BE2C (cell line): ENCODE measurements around the gene SPARC.

Experiments used
- DNase-seq: peaks from one replicate; pipeline ENCODE4 v3.0.0-alpha.2; 2020
- H3K27me3 ChIP-seq: fragments of 250-450 bp; sonication (Bioruptor Pico); 2 replicates; pipeline ENCODE4 v1.5.1; 2020; ENCODE audit warnings: mild to moderate bottlenecking
- H3K36me3 ChIP-seq: fragments of 250-450 bp; sonication (Bioruptor Pico); 2 replicates; pipeline ENCODE4 v1.5.1; 2020; ENCODE audit warnings: mild to moderate bottlenecking
- H3K4me1 ChIP-seq: fragments of 250-450 bp; sonication (Bioruptor Pico); 2 replicates; pipeline ENCODE4 v1.5.1; 2020
- H3K4me3 ChIP-seq: 2 replicates; pipeline ENCODE4 v1.5.1; 2011; ENCODE audit warnings: low read depth, low read length
- H3K9me3 ChIP-seq: fragments of 250-450 bp; sonication (Bioruptor Pico); 2 replicates; pipeline ENCODE4 v1.5.1; 2020
- CTCF ChIP-seq: IDR thresholded peaks from 2 replicates; pipeline ENCODE4 v1.5.1; 2012; ENCODE audit warnings: mild to moderate bottlenecking, low read depth, low read length

SPARC gene

GRCh38 chr5:151620461-151620840 is 66.3 kb downstream of the SPARC start:
- no peak for TF ChIP-seq CTCF

GRCh38 chr5:151619812-151620460 is 66.8 kb downstream of the SPARC start:
- no peaks in the 10 kb centered on the region for H3K9me3 ChIP-seq
- no peaks in the 10 kb centered on the region; the same call in 1 of the 2 replicates for H3K27me3 ChIP-seq
- no peak overlapping the region for H3K4me3 ChIP-seq
- DNase-seq: no peak
- H3K36me3 ChIP-seq: no peaks in the 10 kb centered on the region
- TF ChIP-seq CTCF: no peak
- H3K4me1 ChIP-seq: no peaks in the 10 kb centered on the region

More at GRCh38 chr5:151620461-151620840, 66.3 kb downstream of the SPARC start:
- Histone ChIP-seq H3K36me3 (no peaks in the 10 kb centered on the region), H3K9me3 (no peaks in the 10 kb centered on the region), H3K4me3 (no peak overlapping the region), H3K4me1 (no peaks in the 10 kb centered on the region), H3K27me3 (no peaks in the 10 kb centered on the region; the same call in 1 of the 2 replicates)
- DNase-seq: no peak

- Histone ChIP-seq H3K4me3 (no peak overlapping the region), H3K9me3 (no peaks in the 10 kb centered on the region), H3K4me1 (no peaks in the 10 kb centered on the region), H3K27me3 (no peaks in the 10 kb centered on the region; the same call in 1 of the 2 replicates), H3K36me3 (no peaks in the 10 kb centered on the region)
- TF ChIP-seq CTCF: no peak
- DNase-seq: no peak
Observed at GRCh38 chr5:151618907-151619306, 67.8 kb downstream of the SPARC start.

GRCh38 chr5:151617841-151618710 is 68.6 kb downstream of the SPARC start:
- no peaks in the 10 kb centered on the region for H3K9me3 ChIP-seq
- DNase-seq: no peak
- no peak for TF ChIP-seq CTCF
- H3K4me1 ChIP-seq: no peaks in the 10 kb centered on the region
- H3K36me3 ChIP-seq: no peaks in the 10 kb centered on the region
- no peak overlapping the region for H3K4me3 ChIP-seq
- no peaks in the 10 kb centered on the region; the same call in 1 of the 2 replicates for H3K27me3 ChIP-seq

DNA sequence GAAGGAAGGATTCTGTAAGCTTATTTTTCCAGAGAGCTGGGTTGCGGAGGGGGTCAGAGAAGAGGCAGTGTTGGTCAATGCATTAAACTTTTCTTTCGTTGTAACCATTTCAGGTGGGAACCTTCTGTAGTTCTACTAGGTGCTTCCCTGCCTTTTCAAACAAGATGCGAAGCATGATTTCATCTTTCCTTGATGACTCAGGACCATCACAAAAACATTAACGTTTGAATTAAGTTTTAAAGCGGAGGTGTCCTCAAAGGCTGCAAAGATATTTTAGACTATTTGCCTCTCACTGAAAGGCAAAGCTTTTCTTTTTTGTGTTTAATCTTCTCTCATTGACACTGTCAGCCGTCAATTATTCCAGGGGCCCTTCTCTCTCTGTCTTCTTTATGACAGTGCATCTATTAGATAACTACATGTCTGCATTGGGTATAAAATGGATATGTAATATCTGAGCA is 69.3 kb downstream of the SPARC start:
- DNase-seq: no peak
- no peaks in the 10 kb centered on the region; the same call in 1 of the 2 replicates for H3K27me3 ChIP-seq
- no peak overlapping the region for H3K4me3 ChIP-seq
- H3K4me1 ChIP-seq: no peaks in the 10 kb centered on the region
- no peaks in the 10 kb centered on the region for H3K9me3 ChIP-seq
- H3K36me3 ChIP-seq: no peaks in the 10 kb centered on the region
- no peak for TF ChIP-seq CTCF

- Histone ChIP-seq H3K36me3 (no peaks in the 10 kb centered on the region), H3K4me1 (no peaks in the 10 kb centered on the region), H3K4me3 (no peak overlapping the region), H3K9me3 (no peaks in the 10 kb centered on the region), H3K27me3 (no peaks in the 10 kb centered on the region)
- TF ChIP-seq CTCF: no peak
- DNase-seq: no peak
Observed at GRCh38 chr5:151615431-151615830, 71.3 kb downstream of the SPARC start.
